ENCODE data around the gene GNAS.

DNA sequence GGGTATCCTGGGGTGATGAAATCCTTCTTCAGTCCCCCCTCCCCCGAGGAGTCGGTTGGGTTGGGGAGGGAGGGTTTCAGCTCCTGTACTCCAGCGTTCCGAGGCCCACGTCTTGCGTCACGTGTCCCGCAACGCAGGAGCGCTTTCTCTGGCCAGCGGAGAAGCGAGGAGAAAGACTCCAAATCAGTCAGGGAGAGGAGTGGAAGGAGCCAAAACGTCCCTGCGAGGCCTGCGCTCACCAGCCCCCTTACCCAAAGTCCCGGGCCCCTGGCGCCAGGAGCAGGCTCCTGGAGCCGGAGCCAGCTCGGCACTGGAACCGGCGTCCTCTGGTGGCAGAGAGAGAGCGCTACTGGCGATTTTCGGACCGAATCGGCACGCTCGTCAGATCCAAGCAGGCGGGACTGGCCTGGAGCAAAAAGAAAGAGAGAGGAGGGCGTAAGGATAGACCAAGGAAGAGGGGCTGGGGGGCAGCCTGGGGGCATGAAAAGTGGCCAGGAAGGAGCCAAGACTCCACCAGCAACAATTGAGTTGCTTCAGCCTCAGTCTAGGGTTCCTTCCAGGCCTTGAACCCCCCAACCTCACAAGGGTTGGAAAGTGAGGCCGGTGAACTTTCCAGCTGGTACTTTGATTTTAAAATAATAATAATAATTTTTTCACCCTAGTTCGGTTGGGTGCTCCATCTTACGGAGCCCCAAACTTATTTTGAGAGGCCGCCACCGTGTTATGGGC lies at the start of gene GNAS:
- no peak for TF ChIP-seq POLR2A (IDR thresholded peaks at IDR 0.05; ENCODE audit: low read depth)
- no peak for TF ChIP-seq POLR2AphosphoS5 (IDR thresholded peaks at IDR 0.05)
- TF ChIP-seq CTCF (IDR thresholded peaks at IDR 0.05): peak; percentile 50 to 74 (median 60)
